Parathyroid adenoma (tissue), 2 donors: Measurements from ENCODE around the gene KAT2B.

Experiments
- H2AFZ ChIP-seq: fragments of 300-600 bp; sonication (generic); one replicate; pipeline ENCODE4 v1.7.0; 2017; ENCODE audit warnings: antibody characterized with exemption, mild to moderate bottlenecking
- H3K27ac ChIP-seq: fragments of 300-600 bp; sonication (generic); one replicate; pipeline ENCODE4 v1.7.0; 2017
- H3K27me3 ChIP-seq: fragments of 300-600 bp; sonication (generic); one replicate; pipeline ENCODE4 v1.7.0; 2017; ENCODE audit warnings: low read length; ENCODE audit not compliant: control insufficient read depth, insufficient read depth
- H3K36me3 ChIP-seq: fragments of 300-600 bp; sonication (generic); one replicate; pipeline ENCODE4 v1.7.0; 2017; ENCODE audit warnings: low read length; ENCODE audit not compliant: control insufficient read depth, insufficient read depth
- H3K4me1 ChIP-seq: fragments of 300-600 bp; sonication (generic); one replicate; pipeline ENCODE4 v1.7.0; 2017; ENCODE audit warnings: control low read depth
- H3K4me2 ChIP-seq: fragments of 300-600 bp; sonication (generic); one replicate; pipeline ENCODE4 v1.7.0; 2017; ENCODE audit warnings: low read length
- H3K4me3 ChIP-seq: fragments of 300-600 bp; sonication (generic); one replicate; pipeline ENCODE4 v1.7.0; 2017; ENCODE audit warnings: low read depth, low read length
- H3K79me2 ChIP-seq: fragments of 300-600 bp; sonication (generic); one replicate; pipeline ENCODE4 v1.7.0; 2017; ENCODE audit warnings: control low read depth
- H3K9ac ChIP-seq: fragments of 300-600 bp; sonication (generic); one replicate; pipeline ENCODE4 v1.7.0; 2017; ENCODE audit warnings: mild to moderate bottlenecking
- H3K9me3 ChIP-seq: fragments of 300-600 bp; sonication (generic); one replicate; pipeline ENCODE4 v1.7.0; 2017; ENCODE audit warnings: low read length; ENCODE audit not compliant: control insufficient read depth
- TF ChIP-seq, protein P1 (sequence below): fragments of 300-600 bp; sonication (generic); IDR thresholded peaks from one replicate; pipeline ENCODE4 v1.7.0; 2017; ENCODE audit warnings: antibody characterized with exemption, mild to moderate bottlenecking
- donor health status: primary hyperparathyroidism.

The KAT2B gene

DNA sequence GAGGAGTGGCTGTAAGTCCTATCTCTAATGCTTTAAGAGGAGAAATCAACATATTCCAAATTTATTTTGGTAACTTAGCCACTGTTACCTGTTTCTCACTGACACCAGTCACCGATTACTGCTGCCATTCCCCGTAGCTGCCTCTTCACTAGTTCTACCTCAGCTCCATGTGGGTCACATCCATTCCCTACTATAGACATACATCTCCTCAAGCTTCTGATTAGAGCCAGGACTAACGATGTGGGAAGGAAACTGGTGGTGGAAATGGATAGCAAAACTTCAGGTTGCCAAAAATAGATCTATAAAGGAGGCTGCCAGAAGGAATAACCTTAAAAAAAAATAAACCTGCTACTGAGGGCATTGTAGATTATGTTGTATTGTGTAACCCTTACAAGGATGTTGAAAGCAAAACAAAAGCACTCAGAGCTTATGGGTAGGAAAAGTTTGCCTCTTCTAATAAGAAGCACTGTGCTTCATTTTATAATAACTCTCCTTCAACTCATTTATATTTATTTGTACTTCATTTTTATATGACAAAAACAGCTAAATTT, 56.0 kb downstream of the KAT2B start:
- no peaks in the 10 kb centered on the region for H3K36me3 ChIP-seq
- TF ChIP-seq, protein P1, sequence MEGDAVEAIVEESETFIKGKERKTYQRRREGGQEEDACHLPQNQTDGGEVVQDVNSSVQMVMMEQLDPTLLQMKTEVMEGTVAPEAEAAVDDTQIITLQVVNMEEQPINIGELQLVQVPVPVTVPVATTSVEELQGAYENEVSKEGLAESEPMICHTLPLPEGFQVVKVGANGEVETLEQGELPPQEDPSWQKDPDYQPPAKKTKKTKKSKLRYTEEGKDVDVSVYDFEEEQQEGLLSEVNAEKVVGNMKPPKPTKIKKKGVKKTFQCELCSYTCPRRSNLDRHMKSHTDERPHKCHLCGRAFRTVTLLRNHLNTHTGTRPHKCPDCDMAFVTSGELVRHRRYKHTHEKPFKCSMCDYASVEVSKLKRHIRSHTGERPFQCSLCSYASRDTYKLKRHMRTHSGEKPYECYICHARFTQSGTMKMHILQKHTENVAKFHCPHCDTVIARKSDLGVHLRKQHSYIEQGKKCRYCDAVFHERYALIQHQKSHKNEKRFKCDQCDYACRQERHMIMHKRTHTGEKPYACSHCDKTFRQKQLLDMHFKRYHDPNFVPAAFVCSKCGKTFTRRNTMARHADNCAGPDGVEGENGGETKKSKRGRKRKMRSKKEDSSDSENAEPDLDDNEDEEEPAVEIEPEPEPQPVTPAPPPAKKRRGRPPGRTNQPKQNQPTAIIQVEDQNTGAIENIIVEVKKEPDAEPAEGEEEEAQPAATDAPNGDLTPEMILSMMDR, result no peak
- no peaks in the 10 kb centered on the region for H3K27me3 ChIP-seq

DNA sequence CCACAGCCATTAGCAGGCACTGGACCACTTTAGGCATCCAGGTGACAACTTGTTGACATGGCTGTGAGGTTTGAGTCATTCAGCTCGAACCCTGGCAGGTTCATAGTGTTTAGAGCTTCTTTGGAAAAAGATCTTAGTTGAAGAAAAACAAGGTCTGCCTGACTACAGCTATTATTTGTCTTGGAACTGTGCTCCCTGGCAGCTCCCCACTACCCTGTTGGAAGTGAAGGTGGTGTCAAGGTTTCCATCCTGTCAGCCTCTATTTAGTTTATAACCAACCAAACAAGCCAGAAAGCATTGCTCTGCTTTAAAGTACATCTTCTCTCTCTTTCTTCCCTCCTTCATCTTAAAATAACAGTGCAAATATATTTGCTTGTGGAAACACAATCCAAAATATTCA, 56.8 kb downstream of the KAT2B start:
- Histone ChIP-seq H3K4me2 (no peak overlapping the region), H3K27ac (no peak overlapping the region), H3K9me3 (no peaks in the 10 kb centered on the region), H3K79me2 (peaks cover 2% of the 10 kb centered on the region), H2AFZ (no peak overlapping the region), H3K27me3 (no peaks in the 10 kb centered on the region), H3K4me3 (no peak overlapping the region), H3K9ac (no peak overlapping the region), H3K36me3 (no peaks in the 10 kb centered on the region), H3K4me1 (peaks cover 29% of the 10 kb centered on the region)
- TF ChIP-seq, protein P1, result no peak

More for the DNA sequence above, 56.0 kb downstream of the KAT2B start:
- no peak overlapping the region for H3K9ac ChIP-seq
- peaks cover 26% of the 10 kb centered on the region for H3K4me1 ChIP-seq
- peaks cover 8% of the 10 kb centered on the region for H3K79me2 ChIP-seq
- no peak overlapping the region for H3K4me2 ChIP-seq
- no peaks in the 10 kb centered on the region for H3K9me3 ChIP-seq
- H3K27ac ChIP-seq, result peak overlapping the region; percentile 45
- H2AFZ ChIP-seq, result no peak overlapping the region
- H3K4me3 ChIP-seq, result no peak overlapping the region

DNA sequence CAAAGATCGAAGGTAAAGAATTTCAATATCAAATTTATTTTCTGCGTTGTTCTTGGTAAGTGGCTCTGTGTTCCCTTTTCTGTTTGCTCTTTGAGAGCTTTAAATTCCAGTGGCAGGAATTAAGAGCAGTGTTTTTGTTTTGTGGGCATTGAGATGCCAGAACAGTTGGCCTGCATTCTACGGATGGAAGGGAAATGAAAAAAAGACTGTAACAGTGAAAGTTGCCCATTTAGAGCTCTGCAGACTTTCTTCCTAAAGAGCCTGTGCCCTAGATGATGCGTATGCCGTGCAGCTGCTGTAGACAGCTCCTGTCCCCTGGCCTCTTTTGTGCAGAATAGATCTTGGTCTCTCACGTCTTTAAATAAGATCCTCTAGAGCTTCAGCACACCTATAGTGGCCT, 58.8 kb downstream of the KAT2B start:
- Histone ChIP-seq H3K27ac (peak overlapping the region; percentile 21), H2AFZ (no peak overlapping the region), H3K9me3 (no peaks in the 10 kb centered on the region), H3K79me2 (no peaks in the 10 kb centered on the region), H3K4me1 (peaks cover 29% of the 10 kb centered on the region), H3K36me3 (no peaks in the 10 kb centered on the region), H3K4me3 (no peak overlapping the region), H3K9ac (no peak overlapping the region), H3K27me3 (no peaks in the 10 kb centered on the region), H3K4me2 (no peak overlapping the region)
- TF ChIP-seq, protein P1, result no peak

DNA sequence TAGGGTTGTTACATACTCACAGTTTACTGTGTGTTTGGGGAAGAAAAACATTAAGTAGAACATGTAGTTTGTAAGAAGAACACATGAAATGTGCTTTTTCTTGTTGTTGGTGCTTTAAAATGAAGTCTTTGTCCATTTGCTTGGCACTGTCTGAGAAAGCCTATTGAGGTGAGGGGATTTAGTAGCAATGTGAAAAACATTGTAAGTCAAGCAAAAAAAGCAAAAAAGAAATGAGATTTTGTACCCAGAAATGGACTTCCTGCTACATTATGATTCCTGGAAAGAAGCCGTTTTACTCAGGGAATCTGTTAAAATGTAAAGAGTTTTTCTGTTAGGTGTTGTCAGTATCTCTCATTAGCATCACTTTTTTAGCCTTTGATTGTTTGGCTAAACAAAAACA, 59.9 kb downstream of the KAT2B start:
- H3K9ac ChIP-seq, result no peak overlapping the region
- peak overlapping the region; percentile 22 for H3K27ac ChIP-seq
- H3K4me3 ChIP-seq, result no peak overlapping the region
- H3K4me1 ChIP-seq, result peaks cover 29% of the 10 kb centered on the region
- no peaks in the 10 kb centered on the region for H3K9me3 ChIP-seq
- H3K27me3 ChIP-seq, result no peaks in the 10 kb centered on the region
- peak overlapping the region; percentile 35 for H2AFZ ChIP-seq
- H3K79me2 ChIP-seq, result no peaks in the 10 kb centered on the region
- TF ChIP-seq, protein P1, result no peak
- H3K4me2 ChIP-seq, result no peak overlapping the region
- no peaks in the 10 kb centered on the region for H3K36me3 ChIP-seq

DNA sequence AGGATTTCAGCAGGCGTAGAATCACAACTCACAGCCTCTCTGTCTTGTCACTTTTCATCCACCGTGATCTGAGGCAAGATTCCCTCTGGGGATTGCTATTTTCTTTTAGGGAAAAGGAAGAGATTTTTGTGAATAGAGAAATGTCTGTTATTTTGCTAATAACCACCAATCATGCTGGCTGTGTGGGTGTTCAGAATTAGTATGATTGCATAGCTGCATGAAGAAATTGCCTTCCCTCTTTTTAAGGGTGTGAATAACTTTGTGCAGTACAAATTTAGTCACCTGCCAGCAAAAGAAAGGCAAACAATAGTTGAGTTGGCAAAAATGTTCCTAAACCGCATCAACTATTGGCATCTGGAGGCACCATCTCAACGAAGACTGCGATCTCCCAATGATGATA, 60.8 kb downstream of the KAT2B start:
- TF ChIP-seq, protein P1, result no peak
- H3K4me3 ChIP-seq, result no peak overlapping the region
- H3K9me3 ChIP-seq, result no peaks in the 10 kb centered on the region
- no peak overlapping the region for H2AFZ ChIP-seq
- H3K4me1 ChIP-seq, result peaks cover 27% of the 10 kb centered on the region
- no peaks in the 10 kb centered on the region for H3K27me3 ChIP-seq
- H3K9ac ChIP-seq, result no peak overlapping the region
- H3K36me3 ChIP-seq, result no peaks in the 10 kb centered on the region
- no peaks in the 10 kb centered on the region for H3K79me2 ChIP-seq
- H3K27ac ChIP-seq, result peak overlapping the region; percentile 57
- H3K4me2 ChIP-seq, result no peak overlapping the region
